ENCODE results near the gene TBC1D14.

DNA sequence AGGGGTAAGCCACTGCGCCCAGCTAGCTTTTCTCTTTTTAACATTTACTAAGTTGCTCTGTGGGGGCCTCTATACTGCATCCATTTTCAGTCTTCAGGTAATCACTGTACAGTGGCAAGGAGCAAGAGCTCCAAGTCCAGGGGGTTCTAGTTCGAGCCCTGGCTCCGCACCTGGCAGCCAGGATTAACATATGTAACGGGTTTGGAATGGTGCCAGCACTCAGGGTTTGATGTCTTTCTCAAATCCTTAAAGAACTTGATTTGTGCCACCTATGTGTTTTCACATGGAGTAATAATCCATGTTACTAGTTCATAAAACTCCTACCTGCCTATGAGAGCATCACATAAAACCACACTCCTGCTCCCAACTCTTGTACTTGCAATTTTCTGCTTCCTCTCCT, 153.7 kb downstream of the TBC1D14 start:
- TF ChIP-seq POLR2AphosphoS5 (IDR thresholded peaks at IDR 0.05), result no peak
- TF ChIP-seq, protein P1, sequence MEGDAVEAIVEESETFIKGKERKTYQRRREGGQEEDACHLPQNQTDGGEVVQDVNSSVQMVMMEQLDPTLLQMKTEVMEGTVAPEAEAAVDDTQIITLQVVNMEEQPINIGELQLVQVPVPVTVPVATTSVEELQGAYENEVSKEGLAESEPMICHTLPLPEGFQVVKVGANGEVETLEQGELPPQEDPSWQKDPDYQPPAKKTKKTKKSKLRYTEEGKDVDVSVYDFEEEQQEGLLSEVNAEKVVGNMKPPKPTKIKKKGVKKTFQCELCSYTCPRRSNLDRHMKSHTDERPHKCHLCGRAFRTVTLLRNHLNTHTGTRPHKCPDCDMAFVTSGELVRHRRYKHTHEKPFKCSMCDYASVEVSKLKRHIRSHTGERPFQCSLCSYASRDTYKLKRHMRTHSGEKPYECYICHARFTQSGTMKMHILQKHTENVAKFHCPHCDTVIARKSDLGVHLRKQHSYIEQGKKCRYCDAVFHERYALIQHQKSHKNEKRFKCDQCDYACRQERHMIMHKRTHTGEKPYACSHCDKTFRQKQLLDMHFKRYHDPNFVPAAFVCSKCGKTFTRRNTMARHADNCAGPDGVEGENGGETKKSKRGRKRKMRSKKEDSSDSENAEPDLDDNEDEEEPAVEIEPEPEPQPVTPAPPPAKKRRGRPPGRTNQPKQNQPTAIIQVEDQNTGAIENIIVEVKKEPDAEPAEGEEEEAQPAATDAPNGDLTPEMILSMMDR (IDR thresholded peaks at IDR 0.05), result no peak
- no peak for TF ChIP-seq POLR2A (IDR thresholded peaks at IDR 0.05)

All from transverse colon (tissue), 4 donors.